GM12878 (cell line): ENCODE results near the gene ADAP1. TPM values are rescaled to one million over a fixed set of nuclear protein-coding genes. Genes with fewer than 3 reads are reported as not detected.

ENCODE experiments used
- IKZF2 ChIP-seq, 2 experiments: fragments of 450-650 bp; IDR thresholded peaks; 2 replicates each; pipeline ENCODE4 v1.6.1; 2017; ENCODE audit warnings: mild to moderate bottlenecking in 2 of 2, moderate library complexity in 2 of 2
- KAT2A ChIP-seq: conservative IDR thresholded peaks from 2 replicates; pipeline ENCODE4 v1.6.1; 2011; ENCODE audit warnings: low read depth, low read length; ENCODE audit not compliant: control insufficient read depth
- MYB ChIP-seq: fragments of 150-350 bp; IDR thresholded peaks from 2 replicates; pipeline ENCODE4 v1.6.1; 2014; ENCODE audit warnings: mild to moderate bottlenecking, low read depth, low read length, borderline replicate concordance
- MYC ChIP-seq: IDR thresholded peaks from 2 replicates; pipeline ENCODE4 v1.6.1; 2011; ENCODE audit warnings: mild to moderate bottlenecking, low read length, moderate library complexity, inconsistent platforms; ENCODE audit not compliant: insufficient read depth, insufficient replicate concordance, insufficient read length, severe bottlenecking
- POLR2AphosphoS2 ChIP-seq: IDR thresholded peaks from 2 replicates; pipeline ENCODE4 v1.6.1; 2011; ENCODE audit warnings: low read depth, mild to moderate bottlenecking, low read length, improper control_type of control experiment, moderate library complexity
- RUNX3 ChIP-seq: IDR thresholded peaks from 2 replicates; pipeline ENCODE4 v1.6.1; 2012; ENCODE audit warnings: low read length, inconsistent platforms
- SMAD1 ChIP-seq: fragments of 450-650 bp; IDR thresholded peaks from 2 replicates; pipeline ENCODE4 v1.6.1; 2018; ENCODE audit warnings: mild to moderate bottlenecking, low read depth; ENCODE audit not compliant: partially characterized antibody
- TCF3 ChIP-seq: IDR thresholded peaks from 2 replicates; pipeline ENCODE4 v1.6.1; 2012; ENCODE audit warnings: low read depth, mild to moderate bottlenecking, low read length, borderline replicate concordance; ENCODE audit not compliant: insufficient read depth
- YY1 ChIP-seq: IDR thresholded peaks from 2 replicates; pipeline ENCODE4 v1.6.1; 2011; ENCODE audit warnings: low read depth, mild to moderate bottlenecking, low read length
- polyA plus RNA-seq, 11 experiments: library from polyadenylated mRNA; depleted of rRNA in 4 of 11; unstranded in 6 of 11; stranded (reverse) in 5 of 11; fragments of >200 nt; fragmentation: Nextera tagmentation in 4 of 11; fragmentation: Illumina TruSeq in 1 of 11; extraction: Ambion mirVana in 4 of 11; extraction: Trizol in 1 of 11; gene quantifications; 1 replicate in 1 of 11; 2 replicates in 10 of 11; pipeline versions ENCODE4 v1.2.1 to v1.2.3, GENCODE V29; 2011 to 2016; ENCODE audit warnings: inconsistent platforms in 2 of 11, missing spikeins in 2 of 11, low read depth in 1 of 11
- total RNA-seq, 4 experiments: library from RNA; depleted of rRNA in 3 of 4; stranded (reverse); fragments of >200 nt in 3 of 4; fragmentation: Illumina TruSeq in 1 of 4; extraction: Trizol in 1 of 4; gene quantifications; 2 replicates each; pipeline versions ENCODE4 v1.2.1 to v1.2.3, GENCODE V29; 2013 to 2021
- TF ChIP-seq, protein P1 (sequence below): IDR thresholded peaks from 2 replicates; pipeline ENCODE4 v1.6.1; 2012; ENCODE audit warnings: improper control_type of control experiment, low read depth, low read length; ENCODE audit not compliant: insufficient replicate concordance
- TF ChIP-seq, protein P2 (sequence below): IDR thresholded peaks from 2 replicates; pipeline ENCODE4 v1.6.1; 2012; ENCODE audit warnings: low read depth, low read length, improper control_type of control experiment
- TF ChIP-seq, protein P3 (sequence below): fragments of 450-650 bp; IDR thresholded peaks from 2 replicates; pipeline ENCODE4 v1.6.1; 2017; ENCODE audit warnings: mild to moderate bottlenecking

The ADAP1 gene
- total and polyA plus RNA-seq, 10 of the 15 experiments (the other 5 are each of a cell fraction or from before 2014, with no cell fraction given), result 0.22 to 44.2 (median 22.0) TPM; not detected in 1

- TF ChIP-seq, protein P1, sequence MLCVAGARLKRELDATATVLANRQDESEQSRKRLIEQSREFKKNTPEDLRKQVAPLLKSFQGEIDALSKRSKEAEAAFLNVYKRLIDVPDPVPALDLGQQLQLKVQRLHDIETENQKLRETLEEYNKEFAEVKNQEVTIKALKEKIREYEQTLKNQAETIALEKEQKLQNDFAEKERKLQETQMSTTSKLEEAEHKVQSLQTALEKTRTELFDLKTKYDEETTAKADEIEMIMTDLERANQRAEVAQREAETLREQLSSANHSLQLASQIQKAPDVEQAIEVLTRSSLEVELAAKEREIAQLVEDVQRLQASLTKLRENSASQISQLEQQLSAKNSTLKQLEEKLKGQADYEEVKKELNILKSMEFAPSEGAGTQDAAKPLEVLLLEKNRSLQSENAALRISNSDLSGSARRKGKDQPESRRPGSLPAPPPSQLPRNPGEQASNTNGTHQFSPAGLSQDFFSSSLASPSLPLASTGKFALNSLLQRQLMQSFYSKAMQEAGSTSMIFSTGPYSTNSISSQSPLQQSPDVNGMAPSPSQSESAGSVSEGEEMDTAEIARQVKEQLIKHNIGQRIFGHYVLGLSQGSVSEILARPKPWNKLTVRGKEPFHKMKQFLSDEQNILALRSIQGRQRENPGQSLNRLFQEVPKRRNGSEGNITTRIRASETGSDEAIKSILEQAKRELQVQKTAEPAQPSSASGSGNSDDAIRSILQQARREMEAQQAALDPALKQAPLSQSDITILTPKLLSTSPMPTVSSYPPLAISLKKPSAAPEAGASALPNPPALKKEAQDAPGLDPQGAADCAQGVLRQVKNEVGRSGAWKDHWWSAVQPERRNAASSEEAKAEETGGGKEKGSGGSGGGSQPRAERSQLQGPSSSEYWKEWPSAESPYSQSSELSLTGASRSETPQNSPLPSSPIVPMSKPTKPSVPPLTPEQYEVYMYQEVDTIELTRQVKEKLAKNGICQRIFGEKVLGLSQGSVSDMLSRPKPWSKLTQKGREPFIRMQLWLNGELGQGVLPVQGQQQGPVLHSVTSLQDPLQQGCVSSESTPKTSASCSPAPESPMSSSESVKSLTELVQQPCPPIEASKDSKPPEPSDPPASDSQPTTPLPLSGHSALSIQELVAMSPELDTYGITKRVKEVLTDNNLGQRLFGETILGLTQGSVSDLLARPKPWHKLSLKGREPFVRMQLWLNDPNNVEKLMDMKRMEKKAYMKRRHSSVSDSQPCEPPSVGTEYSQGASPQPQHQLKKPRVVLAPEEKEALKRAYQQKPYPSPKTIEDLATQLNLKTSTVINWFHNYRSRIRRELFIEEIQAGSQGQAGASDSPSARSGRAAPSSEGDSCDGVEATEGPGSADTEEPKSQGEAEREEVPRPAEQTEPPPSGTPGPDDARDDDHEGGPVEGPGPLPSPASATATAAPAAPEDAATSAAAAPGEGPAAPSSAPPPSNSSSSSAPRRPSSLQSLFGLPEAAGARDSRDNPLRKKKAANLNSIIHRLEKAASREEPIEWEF, result no peak
- TF ChIP-seq MYB, result no peak
- TF ChIP-seq TCF3, result no peak
- TF ChIP-seq SMAD1, result no peak
- TF ChIP-seq RUNX3, result no peak
- no peak for TF ChIP-seq IKZF2 (IDR thresholded peaks at IDR 0.05)
- TF ChIP-seq KAT2A, result no peak
- TF ChIP-seq, protein P2, sequence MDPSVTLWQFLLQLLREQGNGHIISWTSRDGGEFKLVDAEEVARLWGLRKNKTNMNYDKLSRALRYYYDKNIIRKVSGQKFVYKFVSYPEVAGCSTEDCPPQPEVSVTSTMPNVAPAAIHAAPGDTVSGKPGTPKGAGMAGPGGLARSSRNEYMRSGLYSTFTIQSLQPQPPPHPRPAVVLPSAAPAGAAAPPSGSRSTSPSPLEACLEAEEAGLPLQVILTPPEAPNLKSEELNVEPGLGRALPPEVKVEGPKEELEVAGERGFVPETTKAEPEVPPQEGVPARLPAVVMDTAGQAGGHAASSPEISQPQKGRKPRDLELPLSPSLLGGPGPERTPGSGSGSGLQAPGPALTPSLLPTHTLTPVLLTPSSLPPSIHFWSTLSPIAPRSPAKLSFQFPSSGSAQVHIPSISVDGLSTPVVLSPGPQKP, result no peak
- TF ChIP-seq POLR2AphosphoS2, result no peak
- TF ChIP-seq YY1, result no peak
- no peak for TF ChIP-seq MYC
- TF ChIP-seq, protein P3, sequence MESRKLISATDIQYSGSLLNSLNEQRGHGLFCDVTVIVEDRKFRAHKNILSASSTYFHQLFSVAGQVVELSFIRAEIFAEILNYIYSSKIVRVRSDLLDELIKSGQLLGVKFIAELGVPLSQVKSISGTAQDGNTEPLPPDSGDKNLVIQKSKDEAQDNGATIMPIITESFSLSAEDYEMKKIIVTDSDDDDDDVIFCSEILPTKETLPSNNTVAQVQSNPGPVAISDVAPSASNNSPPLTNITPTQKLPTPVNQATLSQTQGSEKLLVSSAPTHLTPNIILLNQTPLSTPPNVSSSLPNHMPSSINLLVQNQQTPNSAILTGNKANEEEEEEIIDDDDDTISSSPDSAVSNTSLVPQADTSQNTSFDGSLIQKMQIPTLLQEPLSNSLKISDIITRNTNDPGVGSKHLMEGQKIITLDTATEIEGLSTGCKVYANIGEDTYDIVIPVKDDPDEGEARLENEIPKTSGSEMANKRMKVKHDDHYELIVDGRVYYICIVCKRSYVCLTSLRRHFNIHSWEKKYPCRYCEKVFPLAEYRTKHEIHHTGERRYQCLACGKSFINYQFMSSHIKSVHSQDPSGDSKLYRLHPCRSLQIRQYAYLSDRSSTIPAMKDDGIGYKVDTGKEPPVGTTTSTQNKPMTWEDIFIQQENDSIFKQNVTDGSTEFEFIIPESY, result no peak
Observed at GRCh38 chr7:919924-920341, 34.5 kb downstream of the ADAP1 start (continued).
